Testis (tissue), 2 donors: ENCODE data around the gene MFSD1.

ENCODE experiments used
- CTCF ChIP-seq, 3 experiments: fragments of 450-650 bp in 2 of 3; fragments of 200-600 bp in 1 of 3; sonication (generic) in 1 of 3; IDR thresholded peaks; one replicate each; pipeline ENCODE4 v1.5.1; 2016 to 2019; ENCODE audit warnings: antibody characterized with exemption in 3 of 3, mild to moderate bottlenecking in 2 of 3, moderate library complexity in 1 of 3
- POLR2A ChIP-seq: fragments of 450-650 bp; IDR thresholded peaks from one replicate; pipeline ENCODE4 v1.6.1; 2017; ENCODE audit warnings: antibody characterized with exemption, mild to moderate bottlenecking, moderate library complexity

DNA sequence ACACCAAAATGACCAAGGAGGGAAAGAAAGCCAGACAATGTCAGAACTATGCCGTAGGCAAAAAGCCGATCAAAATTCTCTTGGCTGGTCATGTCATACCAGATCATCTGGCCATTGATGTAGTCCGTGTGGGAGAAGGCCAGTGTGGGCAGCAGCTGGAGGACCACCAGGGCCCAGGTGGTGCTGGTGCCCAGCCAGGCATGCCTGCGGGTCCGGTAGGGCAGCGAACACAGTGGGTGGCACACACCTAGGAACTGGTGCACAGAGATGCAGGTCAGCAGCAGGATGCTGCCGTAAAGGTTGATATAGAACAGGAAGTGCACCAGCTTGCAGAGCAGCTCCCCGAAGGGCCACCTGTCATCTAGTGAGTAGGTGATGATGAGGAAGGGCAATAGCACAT is 39.5 kb downstream of the MFSD1 start:
- TF ChIP-seq CTCF (IDR thresholded peaks at IDR 0.05) (no peak), POLR2A (no peak)
